Raji (cell line): ENCODE data around the gene MYG1.
A peak's percentile ranks its signal among the peaks of the same experiment; 100 is the strongest.

Experiments used
- POLR2A ChIP-seq: IDR thresholded peaks from 2 replicates; pipeline ENCODE4 v1.6.1; 2011; ENCODE audit warnings: low read depth, low read length, control low read depth; ENCODE audit not compliant: insufficient read depth

MYG1 gene

DNA sequence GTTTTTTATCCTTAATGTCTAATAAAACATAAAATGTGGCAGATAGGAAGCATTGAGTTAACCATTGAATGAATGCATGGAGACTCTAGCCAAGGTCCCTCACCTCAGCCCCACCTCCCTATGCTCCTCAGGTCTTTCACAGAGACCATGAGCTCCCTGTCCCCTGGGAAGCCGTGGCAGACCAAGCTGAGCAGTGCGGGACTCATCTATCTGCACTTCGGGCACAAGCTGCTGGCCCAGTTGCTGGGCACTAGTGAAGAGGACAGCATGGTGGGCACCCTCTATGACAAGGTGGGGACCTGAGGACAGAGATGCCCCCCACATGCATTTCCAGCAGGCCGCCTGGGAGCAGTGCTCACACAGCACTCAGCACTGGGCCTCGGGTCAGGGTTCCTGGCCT is 3.4 kb downstream of the MYG1 start:
- TF ChIP-seq POLR2A = no peak

DNA sequence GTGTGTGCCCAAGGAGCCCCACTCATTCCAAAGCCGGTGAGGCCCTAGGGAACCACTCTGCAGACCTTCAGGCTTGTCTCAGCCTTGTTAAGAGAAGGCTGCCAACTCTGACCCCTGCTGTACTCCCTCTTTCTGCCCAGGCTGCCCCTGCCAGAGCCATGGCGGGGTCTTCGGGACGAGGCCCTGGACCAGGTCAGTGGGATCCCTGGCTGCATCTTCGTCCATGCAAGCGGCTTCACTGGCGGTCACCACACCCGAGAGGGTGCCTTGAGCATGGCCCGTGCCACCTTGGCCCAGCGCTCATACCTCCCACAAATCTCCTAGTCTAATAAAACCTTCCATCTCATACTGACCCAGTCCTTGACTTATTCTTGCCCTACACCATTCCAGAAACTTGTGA is 7.3 kb downstream of the MYG1 start:
- TF ChIP-seq POLR2A = no peak

GRCh38 chr12:53308276-53308675 is 8.8 kb downstream of the MYG1 start:
- TF ChIP-seq POLR2A = no peak

DNA sequence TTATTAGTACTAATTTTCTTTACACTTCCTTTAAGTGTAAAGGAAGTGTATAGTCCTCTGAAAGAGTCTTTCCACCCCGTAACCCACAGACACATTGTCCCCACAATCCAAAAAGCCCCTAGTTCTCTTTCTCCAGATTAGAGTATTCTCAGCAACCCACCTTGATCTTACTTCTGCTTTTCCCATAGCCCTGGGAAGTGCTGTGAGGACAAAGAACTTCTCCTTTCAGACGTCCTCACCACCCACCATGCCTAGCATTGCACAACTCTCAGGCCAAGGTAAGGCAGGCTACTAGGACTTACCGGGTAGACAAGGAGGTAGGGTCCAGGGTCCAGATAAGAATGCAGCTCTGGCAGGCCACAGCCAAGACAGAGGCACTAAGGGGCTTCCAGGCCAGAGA is 14.5 kb downstream of the MYG1 start:
- TF ChIP-seq POLR2A = no peak

GRCh38 chr12:53320352-53321195 is 21.1 kb downstream of the MYG1 start:
- no peak for TF ChIP-seq POLR2A

DNA sequence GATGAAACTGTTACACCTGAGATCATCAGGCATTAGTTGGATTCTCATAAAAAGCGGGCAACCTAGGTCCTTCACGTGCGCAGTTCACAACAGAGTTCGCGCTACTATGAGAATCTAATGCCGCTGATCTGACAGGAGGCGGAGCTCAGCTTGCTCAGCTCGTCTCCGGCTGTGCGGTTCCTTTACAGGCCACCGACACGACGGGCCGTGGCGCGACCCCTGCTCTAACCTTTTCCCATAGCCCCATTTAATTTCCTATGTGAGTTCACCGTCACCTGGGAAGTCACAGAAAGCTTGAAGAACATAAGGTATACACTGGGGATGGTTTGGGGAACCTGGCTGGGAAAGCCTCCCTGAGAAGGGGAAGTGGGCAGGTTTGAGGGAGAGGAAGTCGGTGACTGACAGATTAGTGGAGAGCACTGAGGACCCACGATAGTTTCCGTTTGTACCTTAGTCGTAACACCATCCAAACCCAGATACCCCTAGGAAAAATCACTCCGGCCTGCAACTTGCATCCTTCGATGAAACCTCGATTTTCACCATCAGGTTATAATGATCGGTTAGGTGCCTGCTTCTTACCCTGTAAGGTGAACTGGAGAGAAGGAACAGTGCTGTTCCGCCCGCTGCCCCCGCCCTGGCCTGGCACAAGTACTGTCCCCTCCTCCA is 24.8 kb downstream of the MYG1 start:
- TF ChIP-seq POLR2A = peak; percentile 39; the same call in 1 of the 2 replicates

- TF ChIP-seq POLR2A = peak; percentile 56
Measured at GRCh38 chr12:53324779-53325510, 25.4 kb downstream of the MYG1 start.

GRCh38 chr12:53325511-53326061 is 26.1 kb downstream of the MYG1 start:
- TF ChIP-seq POLR2A = no peak

- no peak for TF ChIP-seq POLR2A
Measured at GRCh38 chr12:53326460-53327185, 27.1 kb downstream of the MYG1 start.

DNA sequence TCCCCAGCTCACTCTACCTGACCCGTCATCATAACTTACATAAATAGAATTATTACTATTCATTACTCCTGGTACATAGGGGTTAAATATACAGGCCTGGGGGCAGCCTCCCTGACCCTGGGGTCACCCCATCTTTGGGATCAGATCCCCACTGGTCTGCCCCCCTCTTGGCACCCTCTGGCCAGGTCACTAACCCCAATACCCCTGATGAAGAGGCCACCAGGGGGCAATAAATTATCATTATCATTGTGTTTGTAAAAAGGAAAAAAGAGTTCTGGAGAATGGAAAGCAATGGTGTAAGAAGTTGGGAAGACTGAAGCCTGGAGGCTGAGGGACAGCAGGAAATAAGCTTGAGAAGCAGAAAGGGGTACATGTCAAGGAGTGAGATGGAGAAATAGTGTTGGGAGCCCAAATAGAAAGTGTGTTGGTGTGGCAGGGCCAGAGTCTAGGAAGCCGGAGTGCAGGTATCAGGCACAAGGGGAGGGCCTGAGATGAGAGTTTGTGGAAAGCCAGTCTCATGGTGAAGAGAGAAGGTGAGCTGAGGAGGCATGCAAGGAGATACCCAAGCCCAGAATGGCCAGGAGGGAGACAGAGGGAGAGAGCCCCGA is 28.0 kb downstream of the MYG1 start:
- TF ChIP-seq POLR2A = no peak

DNA sequence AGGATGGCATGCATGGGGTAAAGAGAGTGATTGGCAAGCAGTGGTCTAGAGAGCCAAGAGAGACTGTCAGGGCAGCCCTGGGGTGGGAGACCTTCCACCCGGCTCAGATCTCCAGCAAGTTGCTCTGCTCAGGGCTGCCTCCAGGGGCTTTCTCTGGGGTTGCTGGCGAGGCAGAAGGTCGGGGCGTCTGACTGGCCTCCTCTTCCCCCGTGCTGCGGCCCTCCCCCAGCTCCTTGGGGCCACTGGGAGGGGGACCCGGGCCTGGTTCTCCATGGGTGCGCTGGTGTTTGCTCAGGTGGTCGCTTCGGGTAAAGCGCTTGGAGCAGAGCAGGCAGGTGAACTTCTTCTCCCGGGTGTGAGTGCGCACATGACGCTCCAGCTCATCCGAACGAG is 28.5 kb downstream of the MYG1 start:
- no peak for TF ChIP-seq POLR2A

- no peak for TF ChIP-seq POLR2A
Measured at GRCh38 chr12:53330671-53331070, 31.2 kb downstream of the MYG1 start.

GRCh38 chr12:53332744-53333143 is 33.2 kb downstream of the MYG1 start:
- no peak for TF ChIP-seq POLR2A

DNA sequence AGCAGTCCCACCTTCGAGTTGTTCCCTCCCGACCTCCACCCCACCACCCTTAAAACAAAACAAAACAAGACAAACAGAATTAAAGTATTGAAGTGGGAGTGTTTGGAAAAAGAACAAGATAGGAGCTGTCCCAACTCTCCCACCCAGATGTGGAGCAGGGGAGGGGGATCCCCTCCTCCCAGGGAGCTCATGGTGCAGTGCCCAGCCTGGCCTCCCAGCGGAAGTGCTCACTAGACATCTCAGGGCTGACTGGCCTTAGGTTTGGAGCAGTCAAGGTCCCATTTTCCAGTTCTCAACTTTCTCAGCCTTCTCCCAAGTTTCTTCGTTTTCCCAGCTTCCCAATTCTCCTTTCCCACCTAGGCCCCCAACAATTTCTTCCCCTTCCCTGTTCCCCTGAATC is 33.8 kb downstream of the MYG1 start:
- TF ChIP-seq POLR2A = no peak
